ENCODE data around the gene RMI1.
"Not testable (repeated sequence)": the region's sequence is repeated elsewhere in the genome, so short reads cannot be mapped to it uniquely, and the experiment has no call there.

RMI1 gene

DNA sequence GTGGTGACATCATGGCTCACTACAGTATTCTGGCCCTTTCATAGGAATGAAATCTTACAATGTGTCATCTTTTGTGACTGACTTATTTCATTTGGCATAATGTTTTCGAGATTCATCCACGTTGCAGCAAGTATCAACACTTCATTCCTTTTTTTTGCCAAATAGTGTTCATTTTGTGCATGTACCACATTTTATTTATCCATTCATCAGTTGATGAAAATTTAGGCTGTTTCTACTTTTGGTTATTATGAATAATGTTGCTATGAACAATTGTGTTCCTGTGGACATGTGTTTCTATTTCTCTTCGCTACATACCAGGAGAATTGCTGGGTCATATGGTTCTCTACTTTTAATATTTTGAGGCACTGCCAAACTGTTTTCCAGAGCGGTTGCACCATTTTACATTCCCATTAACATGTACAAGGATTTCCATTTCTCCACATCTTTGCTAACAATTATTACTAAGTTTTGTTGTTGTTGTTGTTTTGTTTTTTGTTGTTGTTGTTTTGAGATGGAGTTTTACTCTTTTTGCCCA, 43.5 kb downstream of the RMI1 start:
- no peak for DNase-seq

DNA sequence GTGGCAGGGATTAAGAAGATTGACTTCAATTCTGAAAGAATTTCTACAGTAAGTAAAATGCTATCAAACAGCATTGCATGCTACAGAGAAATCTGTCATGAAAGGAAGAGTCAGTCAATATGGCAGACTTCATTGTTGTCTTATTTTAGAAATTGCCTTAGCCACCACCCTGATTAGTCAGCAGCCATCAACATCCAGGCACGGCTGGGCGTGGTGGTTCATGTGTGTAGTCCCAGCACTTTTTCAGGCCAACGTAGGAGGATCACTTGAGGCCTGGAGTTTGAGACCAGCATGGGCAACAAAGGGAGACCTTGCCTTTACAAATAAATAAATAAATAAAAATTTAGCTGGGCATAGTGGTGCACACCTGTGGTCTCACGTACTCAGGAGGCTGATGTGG, 46.6 kb downstream of the RMI1 start:
- DNase-seq = no peak

DNA sequence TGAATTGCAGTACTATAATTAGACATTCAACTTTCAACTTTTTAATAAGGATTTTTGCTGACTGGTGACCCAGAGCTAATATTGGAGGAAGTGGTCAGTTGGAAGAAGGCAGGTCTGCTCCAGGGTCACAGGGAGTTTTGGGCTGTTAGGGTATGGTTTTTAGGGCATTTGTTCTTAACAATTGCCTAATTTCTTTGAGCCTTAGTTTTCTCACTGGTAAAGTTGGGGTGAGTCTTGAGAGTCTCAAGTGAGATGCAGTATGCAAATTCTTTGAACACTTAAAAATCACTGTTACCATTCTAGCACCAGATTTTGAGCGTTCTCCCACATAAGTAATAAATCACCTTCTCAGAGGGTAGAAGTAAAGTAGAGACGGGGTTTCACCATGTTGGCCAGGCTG, 50.9 kb downstream of the RMI1 start:
- no peak for DNase-seq

DNA sequence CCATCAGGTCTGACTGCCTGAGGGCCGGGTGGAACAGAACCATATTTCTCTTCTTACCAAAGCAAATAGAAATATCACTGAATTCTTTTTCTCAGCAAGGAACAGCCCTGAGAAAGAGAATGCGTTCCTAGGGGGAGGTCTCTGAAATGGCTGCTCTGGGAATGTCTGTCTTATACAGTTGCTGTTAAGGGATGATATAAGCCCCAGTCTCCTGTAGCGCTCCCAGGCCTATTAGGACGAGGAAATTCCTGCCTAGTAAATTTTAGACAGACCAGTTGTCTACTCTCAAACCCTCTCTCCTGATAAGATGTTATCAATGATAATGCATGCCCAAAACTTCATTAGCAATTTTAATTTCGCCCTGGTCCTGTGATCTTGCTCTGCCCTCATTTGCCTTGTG, 61.3 kb downstream of the RMI1 start:
- not testable (repeated sequence) for DNase-seq

DNA sequence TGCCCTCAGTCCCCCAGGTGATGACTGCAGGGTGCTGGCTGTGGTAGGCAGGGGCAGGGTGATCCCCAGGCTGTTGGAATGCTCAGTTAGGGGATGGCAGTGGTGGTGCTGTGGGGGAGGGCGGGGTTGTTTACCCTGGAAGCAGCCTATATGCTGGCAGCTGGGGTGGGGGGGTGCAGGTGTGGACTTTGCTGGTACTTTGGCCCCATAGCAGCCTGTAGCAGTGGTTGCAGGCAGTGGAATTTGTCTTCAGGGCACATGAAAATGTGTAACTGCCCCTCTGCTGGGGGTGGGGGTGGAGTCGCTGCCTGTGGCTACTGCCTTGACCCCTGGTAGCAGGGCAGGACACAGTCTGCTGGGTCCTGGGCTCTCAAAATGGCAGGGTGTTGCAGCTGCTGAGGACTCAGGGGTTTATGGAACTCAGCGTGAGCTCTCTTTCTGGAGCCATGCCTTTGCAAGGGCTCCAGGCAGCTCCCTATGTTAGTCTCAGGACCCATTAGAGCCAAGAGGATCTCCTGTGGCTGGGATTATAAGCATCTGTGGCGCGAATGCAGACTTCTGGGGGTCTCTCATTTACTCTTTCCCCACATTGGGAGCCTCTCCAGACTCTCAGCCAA, 65.0 kb downstream of the RMI1 start:
- DNase-seq = no peak
